KMS-11 (cell line): Measurements from ENCODE around the gene MYO18A.

Experiments used
- H2AFZ ChIP-seq: fragments of 200-600 bp; sonication (generic); 2 replicates; pipeline ENCODE4 v1.6.1; 2016; ENCODE audit warnings: antibody characterized with exemption, mixed run types, low read depth
- H3K27ac ChIP-seq: fragments of 200-600 bp; sonication (generic); 2 replicates; pipeline ENCODE4 v1.6.1; 2016; ENCODE audit warnings: mild to moderate bottlenecking, mixed run types
- H3K27me3 ChIP-seq: fragments of 200-600 bp; sonication (generic); 2 replicates; pipeline ENCODE4 v1.6.1; 2017; ENCODE audit warnings: mild to moderate bottlenecking, low read depth, mixed run types, moderate library complexity; ENCODE audit not compliant: insufficient read depth
- H3K36me3 ChIP-seq: fragments of 200-600 bp; sonication (generic); 2 replicates; pipeline ENCODE4 v1.6.1; 2017; ENCODE audit warnings: mild to moderate bottlenecking, mixed run types; ENCODE audit not compliant: insufficient read depth
- H3K4me1 ChIP-seq: fragments of 200-600 bp; sonication (generic); 2 replicates; pipeline ENCODE4 v1.6.1; 2016; ENCODE audit warnings: mild to moderate bottlenecking, low read depth, mixed run types; ENCODE audit not compliant: poor library complexity, severe bottlenecking
- H3K4me2 ChIP-seq: fragments of 200-600 bp; sonication (generic); 2 replicates; pipeline ENCODE4 v1.7.0; 2016; ENCODE audit warnings: mild to moderate bottlenecking, mixed run types
- H3K4me3 ChIP-seq: fragments of 200-600 bp; sonication (generic); IDR thresholded peaks from 2 replicates; pipeline ENCODE4 v1.6.1; 2017; ENCODE audit warnings: low read depth, low read length, mixed read lengths; ENCODE audit not compliant: insufficient read depth
- H3K79me2 ChIP-seq: fragments of 200-600 bp; sonication (generic); 2 replicates; pipeline ENCODE4 v1.6.1; 2016; ENCODE audit warnings: low read depth, mixed run types; ENCODE audit not compliant: insufficient read depth
- H3K9ac ChIP-seq: fragments of 200-600 bp; sonication (generic); 2 replicates; pipeline ENCODE4 v1.6.1; 2016; ENCODE audit warnings: mild to moderate bottlenecking, mixed run types
- H4K20me1 ChIP-seq: fragments of 200-600 bp; sonication (generic); 2 replicates; pipeline ENCODE4 v1.6.1; 2016; ENCODE audit warnings: mild to moderate bottlenecking, mixed run types; ENCODE audit not compliant: insufficient read depth
- CTCF ChIP-seq: fragments of 200-600 bp; sonication (generic); conservative IDR thresholded peaks from 2 replicates; pipeline ENCODE4 v1.6.1; 2017; ENCODE audit warnings: low read depth, mild to moderate bottlenecking, antibody characterized with exemption, low read length, moderate library complexity, mixed read lengths

Gene MYO18A

GRCh38 chr17:29196769-29197515 lies 16.7 kb upstream of the MYO18A start:
- Histone ChIP-seq H2AFZ (no peak overlapping the region), H3K27ac (no peak overlapping the region), H3K4me3 (no peak overlapping the region), H3K4me1 (no peaks in the 10 kb centered on the region), H3K4me2 (no peak overlapping the region), H3K27me3 (no peaks in the 10 kb centered on the region), H3K79me2 (no peaks in the 10 kb centered on the region), H3K9ac (no peak overlapping the region), H4K20me1 (no peaks in the 10 kb centered on the region), H3K36me3 (no peaks in the 10 kb centered on the region)
- no peak for TF ChIP-seq CTCF

GRCh38 chr17:29195465-29196081 lies 15.4 kb upstream of the MYO18A start:
- H3K4me2 ChIP-seq, result no peak overlapping the region
- H2AFZ ChIP-seq, result no peak overlapping the region
- no peaks in the 10 kb centered on the region for H3K4me1 ChIP-seq
- H3K79me2 ChIP-seq, result no peaks in the 10 kb centered on the region
- no peak overlapping the region for H3K9ac ChIP-seq
- no peak for TF ChIP-seq CTCF
- H3K27ac ChIP-seq, result no peak overlapping the region
- no peaks in the 10 kb centered on the region for H3K27me3 ChIP-seq
- H3K4me3 ChIP-seq, result no peak overlapping the region
- no peaks in the 10 kb centered on the region for H3K36me3 ChIP-seq
- H4K20me1 ChIP-seq, result no peaks in the 10 kb centered on the region

- Histone ChIP-seq H3K79me2 (no peaks in the 10 kb centered on the region), H4K20me1 (no peaks in the 10 kb centered on the region), H3K4me1 (no peaks in the 10 kb centered on the region), H3K36me3 (no peaks in the 10 kb centered on the region), H2AFZ (no peak overlapping the region), H3K9ac (no peak overlapping the region), H3K27me3 (no peaks in the 10 kb centered on the region), H3K4me2 (no peak overlapping the region), H3K4me3 (no peak overlapping the region), H3K27ac (no peak overlapping the region)
- TF ChIP-seq CTCF, result no peak
Measured at GRCh38 chr17:29194669-29195068, 14.5 kb upstream of the MYO18A start.

GRCh38 chr17:29193146-29193545 lies 12.9 kb upstream of the MYO18A start:
- Histone ChIP-seq H4K20me1 (no peaks in the 10 kb centered on the region), H3K36me3 (no peaks in the 10 kb centered on the region), H3K4me2 (no peak overlapping the region), H3K4me1 (no peaks in the 10 kb centered on the region), H3K9ac (no peak overlapping the region), H3K27me3 (no peaks in the 10 kb centered on the region), H2AFZ (no peak overlapping the region), H3K27ac (no peak overlapping the region), H3K79me2 (no peaks in the 10 kb centered on the region), H3K4me3 (no peak overlapping the region)
- TF ChIP-seq CTCF, result no peak
